SK-N-MC (cell line): Measurements from ENCODE around the gene TTLL10.

Source experiments
- EZH2 ChIP-seq: fragments of 200-600 bp; sonication (generic); IDR thresholded peaks from one replicate; pipeline ENCODE4 v1.6.1; 2017; ENCODE audit warnings: antibody characterized with exemption
- POLR2AphosphoS5 ChIP-seq: IDR thresholded peaks from 2 replicates; pipeline ENCODE4 v1.6.1; 2012; ENCODE audit warnings: mild to moderate bottlenecking, low read depth, low read length, borderline replicate concordance

- no peak for TF ChIP-seq POLR2AphosphoS5
- TF ChIP-seq EZH2 = no peak
Measured at GRCh38 chr1:1148569-1148968, 25.1 kb upstream of the TTLL10 start.
